Dedifferentiated amniotic fluid mesenchymal stem cell (primary cell): Measurements from ENCODE around the gene DCUN1D2.
A peak's percentile ranks its signal among the peaks of the same experiment; 100 is the strongest.
"Not testable (repeated sequence)": the region's sequence is repeated elsewhere in the genome, so short reads cannot be mapped to it uniquely, and the experiment has no call there.

Experiments
- DNase-seq: peaks from one replicate; pipeline ENCODE4 v3.0.0-alpha.2; 2016; ENCODE audit errors: extremely low spot score

The DCUN1D2 gene

DNA sequence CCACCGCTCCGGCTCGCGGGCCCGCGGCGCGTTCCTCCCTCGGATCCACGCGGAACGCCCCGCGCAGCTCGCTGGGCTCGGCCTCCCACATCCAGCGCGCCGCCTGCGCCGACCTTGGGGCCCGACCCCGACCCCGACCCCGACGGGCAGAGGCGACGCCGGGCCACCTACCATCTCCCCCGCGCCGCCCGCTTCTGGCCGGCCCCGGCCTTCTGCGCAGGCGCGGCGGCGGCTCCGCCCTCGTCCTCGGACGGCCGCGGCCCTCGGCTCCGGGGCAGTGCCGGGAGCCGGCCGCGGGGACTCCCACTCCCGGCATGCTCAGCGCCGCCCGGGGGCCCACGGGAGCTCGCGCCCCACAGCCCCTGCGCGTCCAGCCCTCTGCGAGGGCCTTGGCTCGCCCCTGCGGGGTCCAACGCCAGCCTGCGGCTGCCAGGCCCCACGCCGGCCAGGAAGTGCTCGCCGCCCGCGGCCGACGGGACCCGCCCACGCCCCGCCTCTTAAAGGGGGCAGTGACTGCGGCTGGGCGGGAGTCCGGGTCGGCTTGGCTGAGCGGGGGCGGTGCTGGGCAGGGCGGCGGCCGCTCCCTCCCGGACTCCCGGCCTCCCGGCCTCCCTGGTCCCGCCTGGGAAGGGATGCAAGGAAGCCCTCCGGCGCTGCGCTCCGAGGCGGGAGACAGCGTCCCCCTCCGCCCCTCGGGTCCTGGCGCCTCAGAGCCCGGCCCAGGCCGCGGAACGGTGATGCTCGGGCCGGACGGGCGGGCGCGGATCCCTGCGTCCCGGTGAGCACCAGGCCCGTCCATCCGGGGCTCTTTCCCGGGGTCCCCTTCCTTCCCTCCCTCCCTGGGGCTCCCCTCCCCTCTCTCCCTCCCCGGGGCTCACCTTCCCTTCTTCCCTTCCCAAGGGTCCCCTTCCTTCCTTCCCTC is at the start of gene DCUN1D2:
Gene DCUN1D2 (minus strand): TSS at position 216 of the 922 bp plus-strand sequence. CDS start 42 bp downstream, at position 174.
- DNase-seq = peak; percentile 90

DNA sequence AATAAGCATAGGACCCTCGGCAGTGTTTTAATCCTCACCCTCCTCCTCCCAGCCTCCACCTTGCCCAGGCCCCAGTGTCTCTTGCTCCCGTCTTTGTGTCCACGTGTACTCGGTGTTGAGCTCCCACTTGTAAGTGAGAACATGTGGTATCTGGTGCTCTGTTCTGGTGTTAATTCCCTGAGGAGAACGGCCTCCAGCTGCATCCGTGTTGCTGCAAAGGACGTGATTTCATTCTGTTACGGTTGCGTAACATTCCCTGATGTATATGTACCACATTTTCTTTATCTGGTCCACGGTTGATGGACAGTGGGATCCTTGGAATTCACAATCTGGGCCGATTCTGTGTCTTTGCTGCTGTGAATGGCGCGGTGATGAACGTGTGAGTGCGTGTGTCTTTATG is 49.3 kb upstream of the DCUN1D2 start:
- DNase-seq = no peak

DNA sequence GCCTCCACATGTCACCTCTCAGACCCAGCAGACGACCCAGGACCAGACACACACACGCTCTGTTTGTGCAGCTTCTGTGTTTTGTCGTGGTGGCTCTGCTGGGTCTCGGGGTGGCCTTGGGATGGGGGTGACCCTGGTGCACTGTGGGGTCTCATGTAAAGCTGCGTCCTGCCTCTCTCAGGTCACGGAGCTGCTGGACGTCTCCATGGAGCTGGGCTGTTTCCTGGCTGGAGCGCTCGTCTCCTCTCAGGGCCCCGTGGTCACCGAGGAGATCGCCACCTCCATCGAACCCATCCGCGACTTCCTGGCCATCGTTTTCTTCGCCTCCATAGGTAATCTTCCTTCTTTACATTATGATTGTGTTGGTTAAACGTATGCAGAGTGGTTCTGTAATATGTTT is 48.7 kb upstream of the DCUN1D2 start:
- no peak for DNase-seq

DNA sequence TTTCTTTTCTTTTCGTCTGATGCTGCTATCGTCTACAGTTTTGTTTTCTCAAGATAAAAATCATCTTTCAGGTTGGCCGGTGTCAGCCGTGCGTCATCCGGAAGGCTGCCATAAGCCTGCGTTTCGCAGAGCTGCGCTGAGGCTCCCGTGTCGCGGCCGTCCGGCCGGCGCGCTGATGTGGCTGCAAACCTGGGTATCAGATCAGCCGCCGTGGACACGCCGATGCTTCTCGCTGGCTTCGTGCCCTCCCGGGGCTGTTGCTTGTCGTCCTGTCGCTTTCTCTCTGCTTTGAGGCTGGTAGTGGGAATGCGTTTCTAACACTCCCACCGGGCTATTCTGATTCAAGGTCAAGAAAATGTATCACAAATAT is 48.2 kb upstream of the DCUN1D2 start:
- DNase-seq = no peak

DNA sequence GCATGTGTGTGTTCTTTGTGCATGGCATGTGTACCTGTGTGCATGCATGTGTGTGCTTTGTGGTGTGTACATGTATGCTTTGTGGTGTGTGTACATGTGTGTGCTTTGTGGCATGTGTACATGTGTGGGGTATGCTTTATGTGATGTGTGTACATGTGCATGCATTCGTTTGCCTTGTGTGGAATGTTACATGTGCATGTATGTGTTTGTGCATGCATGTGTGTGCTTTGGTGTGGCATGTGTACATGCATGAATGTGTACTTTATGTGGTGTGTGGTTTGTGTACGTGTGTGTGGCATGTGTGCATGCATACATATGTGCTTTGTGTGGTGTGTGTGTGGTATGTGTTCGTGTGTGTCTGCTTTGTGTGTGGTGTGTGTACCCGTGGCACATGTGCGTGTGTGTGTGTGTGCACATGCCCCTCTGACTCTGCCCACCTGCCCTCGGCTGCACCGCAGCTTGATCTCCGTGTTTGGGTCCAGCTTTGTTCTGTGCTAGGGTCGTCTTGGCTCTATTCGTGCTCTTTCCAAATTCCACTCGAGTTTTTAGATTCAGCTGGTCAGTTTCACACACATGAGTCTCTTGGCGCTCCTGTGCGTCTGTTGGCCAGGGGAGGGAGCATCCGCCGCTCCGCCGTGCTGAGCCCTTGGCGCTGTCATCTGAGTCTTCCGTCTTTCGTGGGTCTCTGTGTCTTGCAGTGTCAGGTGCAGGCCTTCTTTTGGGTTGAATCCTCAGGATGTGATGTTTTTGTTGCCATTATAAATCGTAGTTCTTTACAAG is 47.6 kb upstream of the DCUN1D2 start:
- no peak for DNase-seq

DNA sequence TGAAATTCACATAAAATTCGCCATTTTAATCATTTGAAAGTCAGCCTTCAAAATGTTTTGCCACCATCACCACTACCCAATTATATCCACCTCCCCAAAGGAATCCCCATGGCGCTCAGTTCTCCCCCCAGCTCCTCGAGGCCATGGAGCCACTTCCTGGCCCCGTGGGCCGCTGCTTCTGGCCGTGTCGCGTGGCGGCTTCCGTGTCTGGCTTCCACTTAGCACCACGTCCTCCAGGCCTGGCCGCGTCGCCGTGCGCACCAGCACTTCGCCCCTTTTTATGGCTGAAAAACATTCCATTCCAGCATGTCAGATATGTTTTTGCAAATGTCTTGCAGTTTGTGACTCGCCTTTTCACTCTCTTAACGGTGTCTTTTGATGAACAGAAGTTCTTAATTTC is 46.7 kb upstream of the DCUN1D2 start:
- no peak for DNase-seq

DNA sequence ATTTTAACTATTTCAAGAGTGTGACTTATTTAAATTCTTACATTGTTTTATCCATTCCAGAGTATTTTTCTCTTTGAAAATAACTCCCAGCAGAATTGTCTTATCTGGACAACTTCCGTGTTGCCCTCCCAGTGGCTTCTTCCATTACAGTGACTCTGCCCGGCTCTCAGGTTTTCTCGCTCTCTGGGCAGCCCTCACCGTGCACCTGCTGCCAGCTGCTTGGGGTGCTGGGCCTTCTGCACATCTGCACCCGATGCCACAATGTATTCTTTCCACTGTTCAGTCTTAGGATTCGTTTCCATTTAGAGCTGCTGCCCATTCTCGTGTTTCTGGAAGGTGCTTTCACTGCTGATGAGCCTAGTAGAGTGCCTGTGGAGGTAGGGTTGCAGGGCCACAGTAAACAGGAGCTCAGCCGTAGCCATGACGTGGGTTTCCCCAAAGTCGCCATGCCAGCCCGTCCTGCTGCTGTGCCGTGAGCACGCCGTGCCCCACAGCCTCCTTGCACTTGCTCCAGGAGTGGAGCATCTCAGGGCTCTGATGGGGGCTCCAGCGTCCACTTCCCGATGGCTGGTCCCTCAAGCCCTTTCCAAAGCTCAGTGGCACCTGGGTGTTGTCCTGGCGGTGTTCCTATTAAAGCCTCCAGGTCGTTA is 46.1 kb upstream of the DCUN1D2 start:
- DNase-seq = no peak

DNA sequence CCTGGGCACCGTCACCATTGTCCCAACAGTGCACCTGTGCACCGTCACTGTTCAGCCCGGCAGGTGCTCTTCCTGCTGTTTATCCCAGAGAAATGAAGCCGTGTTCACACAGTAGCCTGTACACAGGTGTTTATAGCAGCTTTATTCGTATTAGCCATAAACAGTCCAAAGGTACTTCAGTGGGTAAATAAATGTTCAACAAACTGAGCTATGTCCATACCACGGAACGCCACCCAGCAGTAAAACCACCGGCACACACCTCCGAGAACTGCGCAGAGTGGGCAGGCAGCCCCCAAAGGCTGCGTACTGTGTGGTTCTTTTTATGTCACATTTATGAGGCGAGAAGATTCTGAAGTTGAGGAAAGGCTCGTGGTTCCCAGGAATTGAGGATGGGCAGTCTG is 44.9 kb upstream of the DCUN1D2 start:
- DNase-seq = no peak

DNA sequence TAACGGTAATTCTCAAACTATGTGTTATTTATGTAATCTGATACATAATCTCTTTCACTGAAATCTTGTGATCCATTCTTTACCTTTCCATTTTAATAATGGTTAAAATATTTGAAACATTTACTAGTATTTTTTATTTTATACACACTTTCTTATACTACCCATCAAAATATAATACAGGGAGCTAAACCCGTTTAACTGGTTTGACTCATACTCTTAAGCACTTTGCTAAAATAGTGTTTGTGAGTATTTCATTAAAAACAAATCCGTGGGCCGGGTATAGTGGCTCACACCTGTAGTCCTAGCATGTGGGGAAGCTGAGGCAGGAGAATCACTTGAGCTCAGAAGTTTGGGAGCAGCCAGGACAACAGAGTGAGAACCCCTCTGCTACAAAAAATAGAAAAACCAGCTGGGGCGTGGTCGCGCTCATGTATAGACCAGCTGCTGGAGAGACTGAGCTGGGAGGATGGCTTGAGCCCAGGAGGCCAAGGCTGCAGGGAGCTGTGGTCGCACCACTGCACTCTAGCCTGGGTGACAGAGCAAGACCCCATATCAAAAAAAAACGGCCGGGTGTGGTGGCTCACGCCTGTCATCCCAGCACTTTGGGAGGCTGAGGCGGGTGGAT is 43.8 kb upstream of the DCUN1D2 start:
- no peak for DNase-seq

DNA sequence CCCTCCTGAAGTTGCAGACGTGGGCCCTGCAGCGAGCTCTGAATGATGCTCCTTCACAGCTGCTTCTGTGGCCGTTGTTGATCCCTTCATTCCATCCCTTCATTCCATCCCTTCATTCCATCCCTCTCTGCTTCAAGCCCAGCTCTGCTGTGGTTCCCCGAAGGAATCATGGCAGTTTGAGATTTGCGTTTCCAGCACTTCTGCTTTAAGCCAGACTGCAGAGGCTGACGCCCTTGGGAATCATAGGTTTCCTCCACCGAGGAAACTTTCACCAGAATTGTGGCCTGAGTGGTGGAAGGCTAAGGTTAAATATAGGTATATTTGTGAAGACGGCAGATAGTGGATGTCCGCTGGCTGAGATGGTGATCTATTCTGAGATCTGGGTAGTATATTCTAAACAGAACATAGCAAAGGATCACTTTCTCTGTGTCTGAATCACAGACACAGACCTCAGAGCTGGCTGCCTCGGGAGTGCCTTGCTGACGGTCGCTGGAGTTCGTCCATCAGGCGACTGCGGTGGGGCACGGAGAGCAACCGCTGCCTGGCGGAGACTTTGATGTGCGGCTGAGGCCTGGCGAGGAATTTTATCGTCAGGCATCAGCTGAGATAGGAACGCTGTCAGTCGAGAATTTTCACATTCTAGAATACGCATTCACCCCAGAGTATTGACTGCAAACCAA is 42.8 kb upstream of the DCUN1D2 start:
- no peak for DNase-seq

DNA sequence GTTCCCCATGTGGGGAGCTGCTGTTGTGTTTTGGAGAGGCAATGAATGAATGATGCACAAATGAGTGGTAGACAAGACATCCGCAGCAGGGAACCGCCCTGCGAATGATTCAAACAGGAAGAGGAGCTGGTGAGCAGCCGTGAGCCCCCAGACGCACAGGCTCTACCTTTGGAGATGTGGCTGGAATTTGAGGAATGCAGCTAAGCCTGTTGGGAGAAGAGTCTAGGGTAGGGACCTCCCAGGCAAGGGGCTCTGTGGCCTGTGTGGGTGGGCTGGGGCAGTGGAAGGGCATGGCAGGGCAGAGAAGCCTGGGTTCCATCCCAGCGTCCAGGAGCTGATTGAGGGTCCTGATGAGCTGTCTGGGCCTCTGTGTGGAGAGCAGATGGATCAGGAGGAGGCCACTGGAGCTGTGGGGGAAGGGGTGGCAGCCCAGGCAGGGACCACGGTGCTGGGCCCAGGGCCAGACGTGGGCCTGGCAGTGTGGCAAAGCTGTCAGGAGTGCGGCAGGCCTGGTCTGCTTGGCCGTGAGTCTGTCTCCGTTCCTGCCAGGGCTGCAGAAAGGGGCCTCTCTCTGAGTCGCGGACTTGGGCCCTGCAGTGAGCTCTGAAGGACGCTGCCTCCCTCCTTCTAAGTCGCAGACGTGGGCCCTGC is 41.8 kb upstream of the DCUN1D2 start:
- DNase-seq = no peak

DNA sequence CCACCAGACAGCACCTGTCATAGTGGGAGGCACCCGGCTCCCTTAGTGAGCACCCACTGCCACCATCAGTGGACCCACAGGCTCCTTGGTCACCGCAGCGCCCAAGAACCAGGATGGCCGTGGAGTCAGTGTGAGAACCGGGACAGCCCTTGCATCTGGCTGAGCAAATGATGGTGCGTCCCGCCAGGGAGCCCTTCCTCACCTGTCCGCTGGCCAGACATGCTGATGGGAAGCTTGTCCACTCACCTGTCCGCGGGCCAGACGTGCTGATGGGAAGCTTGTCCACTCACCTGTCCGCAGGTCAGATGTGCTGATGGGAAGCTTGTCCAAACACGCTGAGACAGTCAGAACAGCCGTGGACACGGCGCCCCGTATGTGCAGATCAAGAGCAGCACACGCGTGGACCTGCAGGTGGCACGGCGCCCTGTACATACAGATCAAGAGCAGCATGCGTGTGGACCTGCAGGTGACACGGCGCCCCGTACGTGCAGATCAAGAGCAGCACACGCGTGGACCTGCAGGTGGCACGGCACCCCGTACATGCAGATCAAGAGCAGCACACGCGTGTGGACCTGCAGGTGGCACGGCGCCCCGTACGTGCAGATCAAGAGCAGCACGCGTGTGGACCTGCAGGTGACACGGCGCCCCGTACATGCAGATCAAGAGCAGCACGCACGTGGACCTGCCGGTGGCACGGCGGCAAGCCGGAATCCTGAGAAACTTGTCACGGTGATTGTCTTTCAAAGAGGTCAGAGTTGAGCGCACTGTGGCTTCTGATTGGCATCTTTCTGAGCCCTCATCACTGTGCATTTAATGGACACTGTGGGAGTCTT is 40.7 kb upstream of the DCUN1D2 start:
- DNase-seq = no peak

DNA sequence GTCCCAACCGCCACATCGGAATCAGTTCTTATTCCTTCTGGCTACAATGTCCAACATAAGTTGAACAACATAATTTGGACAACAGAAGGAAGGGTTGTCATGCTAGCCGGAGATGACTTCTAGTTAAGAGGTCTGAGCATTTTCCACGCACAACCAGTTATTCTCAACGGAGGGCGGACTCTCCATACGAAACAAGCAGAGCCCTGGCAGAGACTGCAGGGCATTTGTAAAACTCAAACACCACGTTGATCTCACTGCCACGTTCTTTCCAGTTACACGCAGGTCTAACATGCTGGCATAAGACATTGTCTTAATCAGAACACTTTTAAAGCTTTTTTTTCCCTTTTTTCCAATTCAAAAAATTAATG is 38.3 kb upstream of the DCUN1D2 start:
- no peak for DNase-seq

DNA sequence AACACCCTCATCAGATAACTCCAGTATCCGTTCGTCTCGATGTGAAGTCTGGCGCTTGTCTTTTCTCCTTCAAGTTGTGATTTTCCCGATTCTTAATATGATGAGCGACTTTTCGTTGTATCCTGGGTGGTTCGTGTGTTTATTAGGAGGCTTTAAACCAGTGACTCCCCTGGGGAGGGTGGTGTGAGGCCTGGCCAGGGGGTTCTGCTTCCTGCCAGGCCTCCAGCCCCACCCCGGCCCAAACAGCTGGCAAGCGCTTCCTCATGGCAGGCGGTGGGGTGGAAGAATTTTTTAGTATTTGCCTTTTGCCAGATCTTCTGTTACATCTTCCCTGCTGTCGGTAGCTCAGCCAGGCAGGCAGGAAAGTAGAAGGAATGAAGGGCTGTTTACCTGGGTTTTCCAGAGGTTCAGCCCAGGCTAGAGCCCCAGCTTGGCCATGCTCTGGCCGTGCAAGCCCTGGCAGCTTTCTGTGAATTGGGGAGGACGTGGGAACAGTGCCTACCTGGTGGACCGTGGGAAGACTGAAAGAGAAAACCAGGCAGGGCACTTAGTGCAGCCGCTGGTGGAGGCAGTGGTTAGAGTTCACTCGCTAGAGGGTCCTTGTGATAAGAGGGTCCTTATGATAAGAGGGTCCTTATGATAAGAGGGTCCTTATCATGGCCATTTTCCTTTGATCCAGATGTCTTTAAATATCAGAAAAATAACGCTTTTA is 37.7 kb upstream of the DCUN1D2 start:
- DNase-seq = no peak

DNA sequence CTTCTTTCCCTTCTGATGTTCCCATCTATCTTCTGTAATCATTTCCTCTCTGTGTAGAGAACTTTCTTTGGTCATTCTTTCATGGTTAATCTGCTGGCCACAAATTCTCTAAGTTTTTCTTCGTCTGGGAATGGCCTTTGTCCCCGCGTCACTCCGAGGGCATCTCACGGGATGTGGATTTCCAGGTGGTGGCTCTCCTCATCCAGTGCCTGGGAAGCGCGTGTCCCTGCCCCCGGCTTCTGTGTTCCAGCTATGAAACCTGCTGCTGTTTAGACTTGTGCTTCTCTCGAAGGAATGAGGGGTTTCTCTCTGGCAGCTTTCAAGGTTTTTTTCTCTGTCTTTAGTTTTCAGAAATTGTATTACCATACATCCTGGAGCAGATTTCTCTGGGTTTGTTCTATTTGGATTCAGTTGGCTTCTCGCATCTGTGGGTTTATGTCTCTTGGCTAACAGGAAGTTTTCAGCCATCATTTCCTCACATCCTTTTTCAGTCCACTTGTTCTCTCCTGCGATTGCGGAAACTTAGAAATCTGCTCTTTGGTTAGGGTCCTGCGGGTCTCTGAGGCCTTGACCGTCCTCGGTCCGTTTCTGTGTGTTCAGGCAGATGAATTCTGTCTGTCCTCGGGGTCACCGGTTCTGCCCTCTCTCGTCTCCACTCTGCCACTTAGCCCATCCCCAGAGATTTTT is 36.9 kb upstream of the DCUN1D2 start:
- DNase-seq = no peak

DNA sequence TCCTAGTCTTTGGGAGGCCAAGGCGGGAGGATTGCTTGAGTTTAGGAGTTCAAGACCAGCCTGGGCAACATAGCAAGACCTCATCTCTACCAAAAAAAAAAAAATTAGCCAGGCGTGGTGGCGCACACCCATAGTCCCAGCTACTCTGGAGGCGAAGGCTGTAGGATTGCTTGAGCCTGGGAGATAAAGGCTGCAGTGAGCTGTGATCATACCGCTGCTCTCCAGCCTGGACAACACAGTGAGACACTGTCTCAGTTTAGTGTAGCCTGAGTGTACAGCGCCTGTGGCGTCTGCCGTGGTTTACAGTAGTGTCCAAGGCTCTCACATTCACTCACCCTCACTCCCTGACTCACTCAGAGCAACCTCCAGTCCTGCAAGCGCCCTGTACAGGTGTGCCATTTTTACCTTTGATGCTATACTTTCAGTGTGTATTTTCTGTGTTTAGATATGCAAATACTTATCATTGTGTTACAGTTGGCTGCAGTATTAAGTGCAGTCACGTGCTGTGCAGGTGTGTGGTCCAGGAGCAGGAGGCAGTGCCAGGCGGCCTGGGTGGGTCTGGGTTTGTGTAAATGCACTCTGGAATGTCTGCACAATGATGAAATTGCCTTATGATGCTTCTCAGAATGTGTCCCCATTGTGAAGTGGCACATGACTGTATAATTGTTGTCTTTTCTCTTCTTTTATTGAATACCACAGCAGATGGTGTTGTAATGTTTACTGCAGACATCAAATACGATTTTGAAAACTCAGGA is 36.1 kb upstream of the DCUN1D2 start:
- DNase-seq = no peak

DNA sequence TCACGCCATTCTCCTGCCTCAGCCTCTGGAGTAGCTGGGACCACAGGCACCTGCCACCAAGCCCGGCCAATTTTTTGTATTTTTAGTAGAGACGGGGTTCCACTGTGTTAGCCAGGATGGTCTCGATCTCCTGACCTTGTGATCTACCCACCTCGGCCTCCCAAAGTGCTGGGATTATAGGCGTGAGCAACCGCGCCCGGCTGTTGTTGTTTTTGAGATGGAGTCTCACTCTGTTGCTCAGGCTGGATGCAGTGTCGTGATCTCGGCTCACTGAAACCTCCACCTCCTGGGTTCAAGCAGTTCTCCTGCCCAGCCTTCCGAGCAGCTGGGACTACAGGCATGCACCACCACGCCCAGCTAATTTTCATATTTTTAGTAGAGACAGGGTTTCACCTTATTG is 31.9 kb upstream of the DCUN1D2 start:
- not testable (repeated sequence) for DNase-seq

DNA sequence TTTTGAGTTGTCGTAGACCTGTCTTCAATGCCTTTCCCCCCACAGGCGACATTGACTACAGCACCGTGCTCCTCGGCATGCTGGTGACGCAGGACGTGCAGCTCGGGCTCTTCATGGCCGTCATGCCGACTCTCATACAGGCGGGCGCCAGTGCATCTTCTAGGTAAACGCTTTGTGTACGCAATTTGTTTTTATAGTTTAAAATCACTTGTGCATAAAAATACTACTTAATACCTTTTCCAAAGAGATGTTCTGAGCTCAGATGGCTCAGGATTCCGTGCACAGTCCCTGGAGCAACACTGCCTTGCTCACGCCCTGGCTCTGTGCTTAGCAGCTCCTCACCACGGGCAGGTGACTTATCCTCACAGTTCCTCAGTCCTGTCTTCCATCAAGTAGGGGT is 30.1 kb upstream of the DCUN1D2 start:
- no peak for DNase-seq
